Suprapubic skin (tissue), 4 donors: ENCODE results near the gene GLYATL3. TPM values are rescaled to one million over a fixed set of nuclear protein-coding genes. Genes with fewer than 3 reads are reported as not detected.

Source experiments
- DNase-seq, 2 donors: peaks; one replicate each; pipeline ENCODE4 v3.0.0-alpha.2; 2019; ENCODE audit warnings: low spot score in 2 of 2
- H3K27ac ChIP-seq: fragments of 200-600 bp; sonication (generic); one replicate; pipeline ENCODE4 v1.5.1; 2019
- H3K27me3 ChIP-seq: fragments of 200-600 bp; sonication (generic); one replicate; pipeline ENCODE4 v1.5.1; 2019
- H3K36me3 ChIP-seq: fragments of 200-600 bp; sonication (generic); one replicate; pipeline ENCODE4 v1.5.1; 2019
- H3K4me1 ChIP-seq: fragments of 200-600 bp; sonication (generic); one replicate; pipeline ENCODE4 v1.5.1; 2019
- H3K4me3 ChIP-seq: fragments of 200-600 bp; sonication (generic); one replicate; pipeline ENCODE4 v1.5.1; 2019; ENCODE audit warnings: mild to moderate bottlenecking
- H3K9me3 ChIP-seq: fragments of 200-600 bp; sonication (generic); one replicate; pipeline ENCODE4 v1.5.1; 2019
- CTCF ChIP-seq, 2 donors: fragments of 200-600 bp in 1 of 2; fragments of 450-650 bp in 1 of 2; sonication (generic) in 1 of 2; IDR thresholded peaks; one replicate each; pipeline ENCODE4 v1.5.1; 2016 to 2019; ENCODE audit warnings: antibody characterized with exemption in 2 of 2, mild to moderate bottlenecking in 1 of 2, moderate library complexity in 1 of 2
- EP300 ChIP-seq: sonication (generic); formaldehyde crosslinking; IDR thresholded peaks from one replicate; pipeline ENCODE4 v1.6.1; 2017; ENCODE audit warnings: antibody characterized with exemption
- POLR2A ChIP-seq, 2 donors: fragments of 450-650 bp; IDR thresholded peaks; one replicate each; pipeline ENCODE4 v1.6.1; 2017; ENCODE audit warnings: antibody characterized with exemption in 2 of 2, mild to moderate bottlenecking in 2 of 2, moderate library complexity in 2 of 2
- POLR2AphosphoS5 ChIP-seq, 3 donors: sonication (generic); formaldehyde crosslinking; IDR thresholded peaks; one replicate each; pipeline ENCODE4 v1.6.1; 2017; ENCODE audit warnings: antibody characterized with exemption in 3 of 3
- WGBS: methylation state at CpG from one replicate; pipeline ENCODE4 v1.1.5; 2018; 5-methylcytosine and 5-hydroxymethylcytosine counted together
- total RNA-seq, 4 donors: library from RNA; depleted of rRNA; stranded (reverse); fragments of >200 nt; gene quantifications; one replicate each; pipeline ENCODE4 v1.1.0, GENCODE V29; 2016

GLYATL3 gene
- total RNA-seq = not detected

- no peak for DNase-seq
- 79% methylated on average over 2 of the region's 2 CpGs for WGBS
- Histone ChIP-seq H3K27ac (no peak within 1 kb of the TSS), H3K4me1 (no peaks in the 10 kb centered on the region), H3K36me3 (no peaks in the 10 kb centered on the region), H3K9me3 (no peaks in the 10 kb centered on the region), H3K4me3 (no peak within 1 kb of the TSS), H3K27me3 (no peaks in the 10 kb centered on the region)
- TF ChIP-seq POLR2A (IDR thresholded peaks at IDR 0.05) (no peak), POLR2AphosphoS5 (IDR thresholded peaks at IDR 0.05) (no peak), CTCF (IDR thresholded peaks at IDR 0.05) (no peak), EP300 (no peak)
Measured at GRCh38 chr6:49499623-49500022, at the start of gene GLYATL3. TSS of gene GLYATL3 (plus strand) at chr6:49499923. CDS start at chr6:49511991, 12,068 bp downstream.

- 54% methylated on average over 2 of the region's 2 CpGs for WGBS
- TF ChIP-seq CTCF (IDR thresholded peaks at IDR 0.05) (peak in 1 of 2 donors; percentile 21), POLR2A (IDR thresholded peaks at IDR 0.05) (no peak), EP300 (no peak)
- H3K9me3 ChIP-seq = no peaks in the 10 kb centered on the region
- no peak overlapping the region for H3K27ac ChIP-seq
- no peaks in the 10 kb centered on the region for H3K27me3 ChIP-seq
- H3K4me3 ChIP-seq = no peak overlapping the region
- no peak for DNase-seq
- no peaks in the 10 kb centered on the region for H3K4me1 ChIP-seq
- peaks cover 70% of the 10 kb centered on the region for H3K36me3 ChIP-seq
Measured at GRCh38 chr6:49453221-49453620, 46.5 kb upstream of the GLYATL3 start.

GRCh38 chr6:49454787-49455709, 44.7 kb upstream of the GLYATL3 start:
- 94% methylated on average over 3 of the region's 3 CpGs for WGBS
- Histone ChIP-seq H3K9me3 (no peaks in the 10 kb centered on the region), H3K27ac (no peak overlapping the region), H3K4me1 (peaks cover 3% of the 10 kb centered on the region), H3K36me3 (peaks cover 62% of the 10 kb centered on the region), H3K27me3 (no peaks in the 10 kb centered on the region), H3K4me3 (no peak overlapping the region)
- no peak for TF ChIP-seq EP300
- TF ChIP-seq POLR2A (IDR thresholded peaks at IDR 0.05) = no peak
- no peak for TF ChIP-seq CTCF (IDR thresholded peaks at IDR 0.05)
- TF ChIP-seq POLR2AphosphoS5 (IDR thresholded peaks at IDR 0.05) = no peak
- no peak for DNase-seq

- Histone ChIP-seq H3K9me3 (no peaks in the 10 kb centered on the region), H3K4me3 (no peak overlapping the region), H3K4me1 (peaks cover 29% of the 10 kb centered on the region), H3K36me3 (peaks cover 41% of the 10 kb centered on the region), H3K27me3 (no peaks in the 10 kb centered on the region), H3K27ac (no peak overlapping the region)
- no peak for DNase-seq
- WGBS = 67% methylated on average over 4 of the region's 4 CpGs
- no peak for TF ChIP-seq CTCF (IDR thresholded peaks at IDR 0.05)
- no peak for TF ChIP-seq POLR2A (IDR thresholded peaks at IDR 0.05)
- no peak for TF ChIP-seq EP300
- no peak for TF ChIP-seq POLR2AphosphoS5 (IDR thresholded peaks at IDR 0.05)
Measured at GRCh38 chr6:49457771-49458170, 42.0 kb upstream of the GLYATL3 start.

- peaks cover 38% of the 10 kb centered on the region for H3K4me1 ChIP-seq
- 40% methylated on average over 3 of the region's 3 CpGs for WGBS
- no peak overlapping the region for H3K27ac ChIP-seq
Measured at GRCh38 chr6:49462071-49462470, 37.7 kb upstream of the GLYATL3 start.

More at GRCh38 chr6:49462071-49462470, 37.7 kb upstream of the GLYATL3 start:
- H3K36me3 ChIP-seq = peaks cover 17% of the 10 kb centered on the region
- H3K27me3 ChIP-seq = no peaks in the 10 kb centered on the region
- TF ChIP-seq POLR2AphosphoS5 (IDR thresholded peaks at IDR 0.05) (no peak), EP300 (no peak), POLR2A (IDR thresholded peaks at IDR 0.05) (no peak), CTCF (IDR thresholded peaks at IDR 0.05) (no peak)
- peak overlapping the region; percentile 77 for H3K4me3 ChIP-seq
- no peak for DNase-seq
- no peaks in the 10 kb centered on the region for H3K9me3 ChIP-seq
